Pancreas (tissue), 10 donors: ENCODE data around the gene TARM1. TPM values are rescaled to one million over a fixed set of nuclear protein-coding genes. Genes with fewer than 3 reads are reported as not detected.

Experiments used
- ATAC-seq, 4 donors: fragments of 200-7000 bp; cut with Tn5 transposase; one replicate each; pipeline versions ENCODE4 v1.8.0 to v1.9.1; 2020; ENCODE audit warnings: mild to moderate bottlenecking in 4 of 4, moderate library complexity in 4 of 4
- DNase-seq, 6 donors: peaks; one replicate each; pipeline ENCODE4 v3.0.0-alpha.2; 2020
- FAIRE-seq: peaks from 2 replicates; lab custom pipeline; 2012; peaks lifted over from hg19 to GRCh38; lab: Jason Lieb, UNC
- H3K27ac ChIP-seq, 4 donors: fragments of 200-600 bp; sonication (generic); 1 replicate in 3 of 4; 2 replicates in 1 of 4; pipeline versions ENCODE4 v1.5.0 to v1.8.0; 2020
- H3K27me3 ChIP-seq, 4 donors: fragments of 200-600 bp; one replicate each; pipeline ENCODE4 v1.8.0; 2021
- H3K36me3 ChIP-seq, 3 donors: fragments of 200-600 bp; sonication (generic) in 1 of 3; one replicate each; pipeline versions ENCODE4 v1.5.0 to v1.8.0; 2020 to 2021
- H3K4me1 ChIP-seq, 3 donors: fragments of 200-600 bp; one replicate each; pipeline ENCODE4 v1.8.0; 2021
- H3K4me3 ChIP-seq, 4 donors: fragments of 200-600 bp; sonication (generic) in 2 of 4; one replicate each; pipeline versions ENCODE4 v1.5.0 to v1.8.0; 2020 to 2021
- H3K9me3 ChIP-seq, 4 donors: fragments of 200-600 bp; one replicate each; pipeline ENCODE4 v1.8.0; 2021
- CTCF ChIP-seq, 4 donors: fragments of 200-600 bp; sonication (generic) in 3 of 4; IDR thresholded peaks; one replicate each; pipeline versions ENCODE4 v1.5.0 to v1.8.0; 2021; ENCODE audit warnings: antibody characterized with exemption in 4 of 4
- WGBS, 2 donors: extraction: QIAGEN DNeasy Blood & Tissue Kit; methylation state at CpG; one replicate each; pipeline ENCODE4 v1.1.7; 2013; 5-methylcytosine and 5-hydroxymethylcytosine counted together
- intact Hi-C, 3 donors: fragments of 100-400 bp; cut with DNase I; formaldehyde crosslinking; loops; one replicate each; pipeline versions ENCODE4 v1.11.1 to v1.14.2; 2022
- polyA plus RNA-seq, 2 donors: library from polyadenylated mRNA; stranded (reverse); fragments of 200-250 nt; gene quantifications; one replicate each; pipeline ENCODE4 v1.2.3, GENCODE V29; 2013
- total RNA-seq, 6 donors: library from RNA; stranded (reverse); fragmentation: NEBNext Ultra II Directional in 4 of 6; extraction: Animal tissue kit (Norgen Biotek cat#: 25700) in 4 of 6; gene quantifications; one replicate each; pipeline versions ENCODE4 v1.2.1 to v1.2.4, GENCODE V29; 2021 to 2023
- donor health status: healthy with polysubstance abuse.
- donor health status: DM: no; HTN: no; CAD: no; lungs with moderate emphysema.
- donor health status: DM: no; HTN: no; CAD: no.
- donor health status: control.
- donor health status: control.
- donor health status: Bipolar disorder and iron deficiency.
- donor health status: DM: yes; HTN: yes; CAD: no.
- donor health status: DM: no; HTN: no; CAD: no.
- donor health status: DM: no; HTN: no; CAD: no.
- donor health status: DM: yes; HTN: yes; CAD: no.

TARM1 gene
- total and polyA plus RNA-seq, 8 donors: not detected

- H3K27ac ChIP-seq: no peak overlapping the region
- no peak for FAIRE-seq
- H3K4me3 ChIP-seq: no peak overlapping the region
- H3K27me3 ChIP-seq: no peaks in the 10 kb centered on the region
- no peak for ATAC-seq
- intact Hi-C loops: loop anchor here in 1 of 3 donors (10.0 kb wide), 1 partner anchor 231 kb away; no protein-coding TSS in a partner anchor
- no peak for DNase-seq
- H3K9me3 ChIP-seq: no peaks in the 10 kb centered on the region
- no peak for TF ChIP-seq CTCF (IDR thresholded peaks at IDR 0.05)
- WGBS, 2 donors: 36 to 51% methylated on average over 4 of the region's 4 CpGs
- H3K36me3 ChIP-seq: no peaks in the 10 kb centered on the region
- no peaks in the 10 kb centered on the region for H3K4me1 ChIP-seq
Observed at GRCh38 chr19:54035215-54036178, 45.7 kb downstream of the TARM1 start.

DNA sequence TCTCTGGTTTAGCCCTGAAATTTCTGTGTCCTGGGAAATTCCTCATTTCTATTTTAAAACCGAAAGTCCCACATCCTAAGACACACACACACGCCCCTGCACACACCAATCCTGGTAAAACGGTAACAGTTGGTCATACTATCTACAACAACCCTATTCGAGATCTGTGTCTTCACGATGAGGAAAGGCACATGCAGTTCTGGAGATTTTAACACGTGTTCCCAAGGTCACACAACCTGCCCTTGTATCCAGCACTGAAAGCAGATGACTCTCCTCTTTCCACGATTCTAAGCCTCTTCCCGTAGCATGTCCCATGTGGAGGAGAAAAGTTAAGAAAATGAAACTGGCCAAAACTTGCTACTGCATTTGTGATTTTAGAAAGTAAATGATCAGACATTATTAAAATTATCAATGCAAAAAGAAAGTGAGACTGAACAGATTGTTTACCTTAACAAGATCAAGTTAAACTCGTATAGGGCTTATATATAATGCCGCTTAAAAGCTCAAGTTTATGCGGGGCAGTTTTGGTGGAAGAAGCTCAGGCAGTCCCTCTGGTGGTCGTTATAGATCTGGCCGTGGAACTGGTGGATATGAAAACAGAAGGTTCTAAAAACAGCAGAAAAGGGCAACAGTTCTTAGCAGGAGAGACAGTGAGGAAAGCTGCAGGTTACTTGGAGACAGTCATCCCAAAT is 50.1 kb downstream of the TARM1 start:
- Histone ChIP-seq H3K27me3 (no peaks in the 10 kb centered on the region), H3K27ac (no peak overlapping the region), H3K4me1 (no peaks in the 10 kb centered on the region), H3K9me3 (no peaks in the 10 kb centered on the region), H3K36me3 (no peaks in the 10 kb centered on the region), H3K4me3 (no peak overlapping the region)
- 19 to 24% methylated on average over 13 of the region's 13 CpGs for WGBS, 2 donors
- DNase-seq (no peak), ATAC-seq (peak in 1 of 4 donors; percentile 18), FAIRE-seq (no peak)
- no peak for TF ChIP-seq CTCF (IDR thresholded peaks at IDR 0.05)
- intact Hi-C loops: loop anchor here in 1 of 3 donors (10.0 kb wide), 1 partner anchor 226 kb away; no protein-coding TSS in a partner anchor

- FAIRE-seq: no peak
- H3K27ac ChIP-seq: no peak overlapping the region
- H3K36me3 ChIP-seq: no peaks in the 10 kb centered on the region
- H3K4me1 ChIP-seq: no peaks in the 10 kb centered on the region
- no peak overlapping the region for H3K4me3 ChIP-seq
- ATAC-seq: peak in 3 of 4 donors; percentile 63 to 74 (median 74)
- no peaks in the 10 kb centered on the region for H3K27me3 ChIP-seq
- WGBS, 2 donors: 28 to 43% methylated on average over 9 of the region's 9 CpGs
- no peaks in the 10 kb centered on the region for H3K9me3 ChIP-seq
- intact Hi-C loops: loop anchor here in 1 of 3 donors (10.0 kb wide), 1 partner anchor 225 kb away; no protein-coding TSS in a partner anchor
- peak in 5 of 6 donors; percentile 10 to 60 (median 45) for DNase-seq
- peak in 3 of 4 donors; percentile 23 to 33 (median 33) for TF ChIP-seq CTCF (IDR thresholded peaks at IDR 0.05)
Observed at GRCh38 chr19:54029930-54030490, 51.2 kb downstream of the TARM1 start.

- Histone ChIP-seq H3K36me3 (no peaks in the 10 kb centered on the region), H3K4me3 (no peak overlapping the region), H3K4me1 (no peaks in the 10 kb centered on the region), H3K27ac (no peak overlapping the region), H3K27me3 (peaks cover 0 to 7% (median 0%) of the 10 kb centered on the region in 4 donors), H3K9me3 (no peaks in the 10 kb centered on the region)
- intact Hi-C loops: no loop called here
- WGBS, 2 donors: 58 to 70% methylated on average over 3 of the region's 3 CpGs
- TF ChIP-seq CTCF (IDR thresholded peaks at IDR 0.05): no peak
- ATAC-seq: no peak
- FAIRE-seq: no peak
- DNase-seq: no peak
Observed at GRCh38 chr19:54029301-54029700, 51.9 kb downstream of the TARM1 start.
